Stimulated activated CD8-positive, alpha-beta memory T cell treated with anti-CD3 and anti-CD28 coated beads, Interleukin-15, amount 100 ng/mL, for 48 hours (primary cell): ENCODE data around the gene P3H1.
"Not testable (repeated sequence)": the region's sequence is repeated elsewhere in the genome, so short reads cannot be mapped to it uniquely, and the experiment has no call there.

Experiments
- DNase-seq, 2 donors: peaks; one replicate each; pipeline ENCODE4 v3.0.0-alpha.2; 2020; ENCODE audit warnings: low read depth in 2 of 2

The P3H1 gene

GRCh38 chr1:42766741-42767509 lies at the start of gene P3H1, which contains the start of gene C1orf50:
P3H1 (minus strand) TSS chr1:42767028; CDS start chr1:42766971, 57 bp downstream.
C1orf50 (plus strand) TSS chr1:42767249; CDS start chr1:42767312, 63 bp downstream.
- peak; percentile 100 for DNase-seq

GRCh38 chr1:42815941-42816584 lies 49.2 kb upstream of the P3H1 start:
- no peak for DNase-seq

GRCh38 chr1:42814815-42815214 lies 48.0 kb upstream of the P3H1 start:
- not testable (repeated sequence) for DNase-seq

- DNase-seq, result no peak
These were observed 40.3 kb upstream of the P3H1 start for GRCh38 chr1:42807056-42807668.

GRCh38 chr1:42806593-42806992 lies 39.8 kb upstream of the P3H1 start:
- no peak for DNase-seq

- no peak for DNase-seq
These were observed 39.3 kb upstream of the P3H1 start for GRCh38 chr1:42806171-42806570.

- DNase-seq, result no peak
These were observed 35.1 kb upstream of the P3H1 start for GRCh38 chr1:42801832-42802473.

GRCh38 chr1:42797979-42798378 lies 31.2 kb upstream of the P3H1 start:
- DNase-seq, result no peak

GRCh38 chr1:42797414-42797813 lies 30.6 kb upstream of the P3H1 start:
- no peak for DNase-seq

GRCh38 chr1:42793824-42794223 lies 27.0 kb upstream of the P3H1 start:
- no peak for DNase-seq

- DNase-seq, result no peak
These were observed 21.2 kb upstream of the P3H1 start for GRCh38 chr1:42788021-42788420.

GRCh38 chr1:42786097-42786496 lies 19.3 kb upstream of the P3H1 start:
- DNase-seq, result no peak

GRCh38 chr1:42784946-42785693 lies 18.3 kb upstream of the P3H1 start, which contains the start of gene TMEM269:
TMEM269 (plus strand) TSS chr1:42784991; CDS start chr1:42789894, 4,903 bp downstream.
- peak in 1 of 2 donors; percentile 17 for DNase-seq

- no peak for DNase-seq
These were observed 17.7 kb upstream of the P3H1 start for GRCh38 chr1:42784547-42784945.

- DNase-seq, result no peak
These were observed 16.3 kb upstream of the P3H1 start for GRCh38 chr1:42783092-42783491.

GRCh38 chr1:42780176-42780575 lies 13.3 kb upstream of the P3H1 start:
- no peak for DNase-seq

GRCh38 chr1:42779725-42780124 lies 12.9 kb upstream of the P3H1 start:
- DNase-seq, result no peak

GRCh38 chr1:42777852-42778251 lies 11.0 kb upstream of the P3H1 start:
- no peak for DNase-seq

- no peak for DNase-seq
These were observed 9.7 kb upstream of the P3H1 start for GRCh38 chr1:42776502-42776901.

GRCh38 chr1:42774928-42775526 lies 8.2 kb upstream of the P3H1 start:
- no peak for DNase-seq

GRCh38 chr1:42773420-42773819 lies 6.6 kb upstream of the P3H1 start:
- no peak for DNase-seq
